Thoracic aorta (tissue), 2 donors: ENCODE measurements around the gene CAB39. TPM values are rescaled to one million over a fixed set of nuclear protein-coding genes. Genes with fewer than 3 reads are reported as not detected.
A peak's percentile ranks its signal among the peaks of the same experiment; 100 is the strongest.

ENCODE experiments used
- ATAC-seq: fragments of 150-250 bp; one replicate; pipeline ENCODE4 v1.8.0; 2017; ENCODE audit warnings: low read depth; ENCODE audit not compliant: insufficient number of reproducible peaks, low FRiP score
- DNase-seq: peaks from one replicate; pipeline ENCODE4 v3.0.0-alpha.2; 2020; ENCODE audit warnings: low spot score
- H3K27ac ChIP-seq, 2 donors: fragments of 200-600 bp; sonication (generic); 1 replicate in 1 of 2; 2 replicates in 1 of 2; pipeline ENCODE4 v1.5.1; 2016; ENCODE audit warnings: mild to moderate bottlenecking in 2 of 2, moderate library complexity in 2 of 2
- H3K27me3 ChIP-seq: fragments of 200-600 bp; sonication (generic); replicated peaks from 2 replicates; pipeline ENCODE4 v1.6.0; 2016; ENCODE audit warnings: mild to moderate bottlenecking; ENCODE audit not compliant: insufficient read depth
- H3K36me3 ChIP-seq: fragments of 200-600 bp; sonication (generic); one replicate; pipeline ENCODE4 v1.5.1; 2016
- H3K4me1 ChIP-seq, 2 donors: fragments of 200-600 bp; sonication (generic); 1 replicate in 1 of 2; 2 replicates in 1 of 2; pipeline versions ENCODE4 v1.5.1 to v1.6.0; 2016; ENCODE audit warnings: low read depth in 2 of 2, mild to moderate bottlenecking in 1 of 2; ENCODE audit not compliant: control insufficient read depth in 1 of 2
- H3K4me3 ChIP-seq: fragments of 200-600 bp; sonication (generic); 2 replicates; pipeline ENCODE4 v1.5.1; 2016; ENCODE audit warnings: mild to moderate bottlenecking
- H3K9me3 ChIP-seq: fragments of 200-600 bp; sonication (generic); 2 replicates; pipeline ENCODE4 v1.5.1; 2016
- total RNA-seq, 2 donors: library from RNA; depleted of rRNA; stranded (reverse); fragments of >200 nt; gene quantifications; one replicate each; pipeline versions ENCODE4 v1.1.0 to v1.2.3, GENCODE V29; 2016
- TF ChIP-seq, protein P1 (sequence below): fragments of 200-600 bp; sonication (generic); IDR thresholded peaks from one replicate; pipeline ENCODE4 v1.5.1; 2019; ENCODE audit warnings: antibody characterized with exemption

The CAB39 gene
- total RNA-seq, 2 donors from 2014 or later = 83.1 to 103 TPM

DNA sequence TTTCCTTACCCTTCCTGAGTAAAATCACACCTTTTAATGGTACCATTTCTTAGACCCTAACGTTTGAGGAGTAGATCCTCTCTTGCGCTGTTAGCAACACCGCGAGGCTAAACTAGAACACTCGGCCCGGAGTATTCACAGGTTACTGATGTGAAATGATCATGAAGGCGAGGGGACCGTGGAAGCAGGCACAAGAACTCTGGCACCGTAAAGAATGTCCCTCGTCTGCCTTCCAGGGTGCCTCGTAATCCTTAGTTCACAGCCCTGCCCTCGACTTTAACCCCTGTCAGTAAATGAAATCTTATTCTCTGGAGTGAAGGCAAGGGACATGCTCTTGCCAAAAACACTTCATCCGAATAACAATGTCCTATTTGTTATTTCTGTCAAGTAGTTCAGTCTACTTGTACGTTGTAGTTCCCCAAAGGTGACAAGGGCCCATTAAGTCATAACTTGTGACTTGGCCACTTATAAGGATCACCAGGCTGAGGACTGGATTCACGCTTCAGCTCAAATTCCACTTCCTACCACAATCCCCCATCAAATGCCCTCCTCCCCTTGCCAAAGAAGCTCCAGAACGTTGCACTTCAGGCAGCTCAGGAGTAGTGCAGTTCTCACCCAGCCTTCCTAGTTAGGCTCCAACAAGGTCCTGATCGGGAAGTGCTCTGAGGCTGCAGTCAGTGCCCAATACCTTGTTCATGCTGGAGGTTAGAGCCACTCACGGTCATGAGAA is 108.8 kb downstream of the CAB39 start:
- H3K4me1 ChIP-seq = peaks cover 0 to 8% of the 10 kb centered on the region in 2 donors
- no peak overlapping the region for H3K27ac ChIP-seq
- no peaks in the 10 kb centered on the region for H3K27me3 ChIP-seq
- TF ChIP-seq, protein P1, sequence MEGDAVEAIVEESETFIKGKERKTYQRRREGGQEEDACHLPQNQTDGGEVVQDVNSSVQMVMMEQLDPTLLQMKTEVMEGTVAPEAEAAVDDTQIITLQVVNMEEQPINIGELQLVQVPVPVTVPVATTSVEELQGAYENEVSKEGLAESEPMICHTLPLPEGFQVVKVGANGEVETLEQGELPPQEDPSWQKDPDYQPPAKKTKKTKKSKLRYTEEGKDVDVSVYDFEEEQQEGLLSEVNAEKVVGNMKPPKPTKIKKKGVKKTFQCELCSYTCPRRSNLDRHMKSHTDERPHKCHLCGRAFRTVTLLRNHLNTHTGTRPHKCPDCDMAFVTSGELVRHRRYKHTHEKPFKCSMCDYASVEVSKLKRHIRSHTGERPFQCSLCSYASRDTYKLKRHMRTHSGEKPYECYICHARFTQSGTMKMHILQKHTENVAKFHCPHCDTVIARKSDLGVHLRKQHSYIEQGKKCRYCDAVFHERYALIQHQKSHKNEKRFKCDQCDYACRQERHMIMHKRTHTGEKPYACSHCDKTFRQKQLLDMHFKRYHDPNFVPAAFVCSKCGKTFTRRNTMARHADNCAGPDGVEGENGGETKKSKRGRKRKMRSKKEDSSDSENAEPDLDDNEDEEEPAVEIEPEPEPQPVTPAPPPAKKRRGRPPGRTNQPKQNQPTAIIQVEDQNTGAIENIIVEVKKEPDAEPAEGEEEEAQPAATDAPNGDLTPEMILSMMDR = no peak
- ATAC-seq (no peak), DNase-seq (no peak)
- H3K9me3 ChIP-seq = no peaks in the 10 kb centered on the region
- H3K36me3 ChIP-seq = peaks cover 9% of the 10 kb centered on the region
- H3K4me3 ChIP-seq = no peak overlapping the region

DNA sequence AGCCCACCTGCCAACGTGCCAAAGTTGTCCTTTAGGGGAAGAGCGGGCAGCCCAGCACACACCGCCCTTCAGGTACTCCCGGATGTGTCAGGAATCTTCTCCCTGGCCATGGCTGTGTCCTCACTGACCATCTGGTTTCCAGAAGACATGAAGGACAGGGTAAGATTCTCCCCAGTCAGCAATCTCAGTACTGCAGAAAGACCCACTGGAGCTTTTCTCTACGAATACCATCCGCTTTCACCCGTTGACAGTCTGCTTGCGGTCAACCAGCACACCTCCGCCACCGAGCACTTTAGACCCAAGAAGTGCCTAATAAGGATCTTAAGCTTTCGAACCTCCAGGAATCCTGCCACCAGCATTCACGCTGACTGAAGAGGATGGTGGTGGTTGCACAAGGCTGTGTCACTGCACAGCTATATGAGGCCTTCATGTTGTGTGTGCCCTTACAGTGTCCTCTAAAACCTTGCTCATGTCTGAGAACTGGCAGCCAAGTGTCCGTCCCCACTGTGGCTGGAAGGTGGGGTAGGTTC is 109.4 kb downstream of the CAB39 start:
- H3K4me1 ChIP-seq = peaks cover 0 to 3% of the 10 kb centered on the region in 2 donors
- no peak for ATAC-seq

DNA sequence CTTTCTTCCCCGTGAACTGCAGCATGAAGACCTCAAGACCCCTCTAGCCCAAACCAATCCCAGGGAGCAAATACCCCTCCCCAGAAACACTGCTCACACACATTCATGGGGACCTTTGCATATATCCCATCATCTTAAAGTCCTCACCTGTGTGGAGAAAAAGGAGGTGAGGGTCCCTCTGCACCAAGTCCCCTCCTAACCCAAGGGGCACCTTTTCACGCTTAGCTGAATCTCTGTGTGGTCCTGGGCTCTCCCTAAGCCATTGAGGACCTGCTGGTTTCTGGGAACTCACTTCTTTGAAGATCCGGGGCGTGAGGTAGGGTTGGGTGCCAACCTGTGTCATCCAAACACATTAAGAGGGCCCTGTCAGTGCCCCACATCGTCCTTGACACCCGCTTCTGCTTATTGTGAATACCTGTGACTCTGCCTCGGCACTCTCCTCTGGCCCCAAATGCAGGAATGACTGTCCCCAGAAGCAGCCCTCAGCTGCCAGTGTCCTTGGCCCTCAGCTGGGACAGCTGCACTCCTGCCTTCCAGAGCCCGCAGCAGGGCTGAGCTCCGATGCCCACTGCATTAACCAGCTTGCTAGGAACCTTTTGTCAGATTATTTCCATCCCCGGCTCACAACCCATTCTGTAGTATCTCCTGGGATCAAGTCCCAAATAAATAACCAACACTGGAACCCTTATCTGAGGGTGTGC is 110.8 kb downstream of the CAB39 start:
- peaks cover 9% of the 10 kb centered on the region for H3K27me3 ChIP-seq
- no peak overlapping the region for H3K27ac ChIP-seq
- ATAC-seq (no peak), DNase-seq (no peak)
- H3K4me3 ChIP-seq = no peak overlapping the region
- TF ChIP-seq, protein P1 = no peak
- peaks cover 7% of the 10 kb centered on the region for H3K36me3 ChIP-seq
- H3K9me3 ChIP-seq = no peaks in the 10 kb centered on the region
- peaks cover 2 to 10% of the 10 kb centered on the region in 2 donors for H3K4me1 ChIP-seq

More for the DNA sequence above, 109.4 kb downstream of the CAB39 start:
- peaks cover 9% of the 10 kb centered on the region for H3K36me3 ChIP-seq
- TF ChIP-seq, protein P1 = no peak
- no peak overlapping the region for H3K4me3 ChIP-seq
- H3K27me3 ChIP-seq = no peaks in the 10 kb centered on the region
- no peak for DNase-seq
- no peak overlapping the region for H3K27ac ChIP-seq
- no peaks in the 10 kb centered on the region for H3K9me3 ChIP-seq

DNA sequence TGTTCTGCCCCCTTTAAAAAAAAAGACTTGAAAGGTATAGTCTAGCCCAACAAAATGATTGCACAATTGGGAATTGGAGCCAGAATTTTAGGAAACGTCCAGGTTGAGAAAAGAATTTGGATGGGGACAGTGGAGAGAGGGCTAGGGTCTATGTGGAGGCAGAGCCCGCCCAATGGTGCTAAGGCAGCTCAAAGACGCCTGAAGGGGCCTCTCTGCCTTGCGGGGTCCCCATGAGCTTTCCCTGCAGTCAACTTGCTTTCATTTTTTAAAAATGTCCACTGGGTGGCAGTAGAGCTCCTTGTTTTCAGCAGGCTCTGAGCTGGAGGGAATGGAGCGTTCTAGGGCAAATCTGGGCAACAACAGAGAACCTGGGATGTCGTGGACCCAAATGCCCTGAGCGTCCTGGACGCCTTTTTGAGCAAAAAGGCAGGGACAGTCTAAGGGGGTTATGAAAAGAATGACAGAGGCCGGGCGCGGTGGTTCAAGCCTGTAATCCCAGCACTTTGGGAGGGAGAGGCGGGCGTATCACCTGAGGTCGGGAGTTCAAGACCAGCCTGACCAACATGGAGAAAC is 111.8 kb downstream of the CAB39 start:
- Histone ChIP-seq H3K4me3 (peak overlapping the region; percentile 69), H3K4me1 (peaks cover 3 to 15% of the 10 kb centered on the region in 2 donors), H3K27ac (no peak overlapping the region), H3K27me3 (peaks cover 9% of the 10 kb centered on the region), H3K9me3 (no peaks in the 10 kb centered on the region), H3K36me3 (no peaks in the 10 kb centered on the region)
- TF ChIP-seq, protein P1 = peak; percentile 78
- DNase-seq (no peak), ATAC-seq (no peak)

DNA sequence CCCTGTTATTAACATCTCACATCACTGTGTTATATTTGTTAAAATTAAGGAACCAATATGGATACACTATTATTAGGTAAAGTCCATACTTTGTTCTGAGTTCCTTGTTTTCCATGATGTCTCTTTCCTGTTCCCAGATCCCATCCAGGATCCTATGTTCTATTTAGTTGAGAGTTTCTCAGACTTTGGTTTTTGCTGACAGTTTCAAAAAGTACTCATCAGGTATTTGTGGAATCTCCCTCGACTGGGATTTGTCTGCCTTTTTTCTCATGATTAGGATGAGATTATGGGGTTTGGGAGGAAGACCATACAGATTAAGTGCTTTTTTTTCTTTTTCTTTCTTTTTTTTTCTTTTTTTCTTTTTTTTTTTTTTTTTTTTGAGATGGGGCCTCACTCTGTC is 112.7 kb downstream of the CAB39 start:
- H3K9me3 ChIP-seq = peaks cover 4% of the 10 kb centered on the region
- no peak for ATAC-seq
- H3K4me1 ChIP-seq = peaks cover 3 to 15% of the 10 kb centered on the region in 2 donors
- H3K36me3 ChIP-seq = no peaks in the 10 kb centered on the region
- peaks cover 9% of the 10 kb centered on the region for H3K27me3 ChIP-seq
- no peak for DNase-seq
- no peak overlapping the region for H3K4me3 ChIP-seq
- H3K27ac ChIP-seq = no peak overlapping the region
- TF ChIP-seq, protein P1 = no peak
